GM23248 (cell line): ENCODE data around the gene SNTG2.

Experiments used
- EZH2 ChIP-seq: fragments of 200-600 bp; sonication (generic); IDR thresholded peaks from 2 replicates; pipeline ENCODE4 v1.6.1; 2018; ENCODE audit warnings: antibody characterized with exemption, mild to moderate bottlenecking; ENCODE audit not compliant: insufficient read depth, poor library complexity, severe bottlenecking
- EZH2phosphoT487 ChIP-seq: fragments of 200-600 bp; sonication (generic); IDR thresholded peaks from 2 replicates; pipeline ENCODE4 v1.6.1; 2018; ENCODE audit warnings: antibody characterized with exemption, moderate library complexity, mild to moderate bottlenecking, low read depth; ENCODE audit not compliant: insufficient read depth

- TF ChIP-seq EZH2phosphoT487 (no peak), EZH2 (no peak)
Measured at GRCh38 chr2:1414121-1414520, 463.5 kb downstream of the SNTG2 start.
